ENCODE data around the gene IL22RA2. TPM values are rescaled to one million over a fixed set of nuclear protein-coding genes. Genes with fewer than 3 reads are reported as not detected.

Gene IL22RA2
- total RNA-seq, 8 experiments from 2014 or later, result 0.08 to 0.14 (median 0.14) TPM; not detected in 5

DNA sequence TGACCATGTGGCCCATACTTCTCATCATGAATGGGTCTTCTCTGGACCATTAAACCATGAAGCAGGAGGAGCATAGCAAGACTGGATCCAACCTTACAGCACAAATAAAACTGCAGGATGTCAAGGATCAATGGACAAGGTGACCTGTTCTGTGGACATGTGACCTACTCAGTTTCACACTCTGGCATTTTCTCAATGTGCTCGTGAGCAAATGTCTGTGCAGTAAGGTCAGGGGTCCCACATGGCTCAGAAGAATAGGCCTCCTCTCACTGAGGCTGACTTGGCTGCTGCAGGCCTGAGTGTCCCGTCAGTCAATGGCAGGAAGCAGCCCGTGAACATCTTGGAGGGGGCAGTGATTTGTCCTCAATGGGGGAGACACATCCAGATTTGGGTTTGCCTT, 68.5 kb downstream of the IL22RA2 start:
- Histone ChIP-seq H3K27ac (no peak overlapping the region), H3K4me1 (replicated peaks in 1 of 2) (no peaks in the 10 kb centered on the region), H3K4me3 (no peak overlapping the region)
- in situ Hi-C loops (cut with MboI; ENCODE audit: low pct_unique_long_range_greater_than_20kb in 2 of 9, low sequenced_read_pairs in 9 of 9, unreplicated experiment in 9 of 9), result loop anchor here in 2 of 9 experiments (25.0 kb wide), 1 partner anchor 532 kb away; no protein-coding TSS in a partner anchor
- WGBS, 10 experiments, result 67 to 79% methylated on average over 1 to 3 of the region's 3 CpGs; no CpG with 5 or more reads in 8 of the 10 experiments
- no peak for ATAC-seq (replicated peaks in 6 of 8)

DNA sequence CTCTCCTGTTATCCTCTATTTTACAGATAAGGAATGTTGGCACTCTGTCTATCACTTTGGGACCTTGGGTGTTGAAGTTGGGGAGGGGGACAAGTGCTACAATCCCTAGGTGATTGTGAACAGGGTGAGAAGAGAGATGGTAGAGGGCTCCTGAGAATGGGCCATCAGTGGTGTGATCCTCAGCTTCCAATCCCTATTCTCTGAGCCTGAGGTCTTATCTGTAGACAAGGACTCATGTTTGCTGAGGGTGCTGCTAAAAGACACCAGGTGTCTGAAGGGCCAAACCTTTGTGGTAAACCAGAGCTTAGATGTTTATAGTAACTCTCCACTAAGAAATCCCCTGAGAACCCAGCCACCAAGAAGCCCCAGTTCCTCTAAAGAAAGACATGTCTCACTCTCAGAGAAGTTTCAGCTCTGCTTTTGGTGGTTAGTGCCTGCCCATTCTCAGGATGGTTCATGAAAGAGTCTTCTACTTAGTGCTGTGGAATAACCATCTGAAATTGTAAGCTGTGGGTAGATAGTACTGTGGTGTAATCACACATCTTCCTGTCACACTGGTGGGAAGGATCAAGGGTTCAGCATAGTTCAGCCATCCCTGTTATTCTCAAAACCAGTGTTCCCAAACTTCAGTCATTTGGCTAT, 70.5 kb downstream of the IL22RA2 start:
- Histone ChIP-seq H3K4me1 (replicated peaks in 1 of 2) (no peaks in the 10 kb centered on the region), H3K4me3 (no peak overlapping the region), H3K27ac (no peak overlapping the region)
- ATAC-seq (replicated peaks in 6 of 8), result no peak
- in situ Hi-C loops (cut with MboI; ENCODE audit: low pct_unique_long_range_greater_than_20kb in 2 of 9, low sequenced_read_pairs in 9 of 9, unreplicated experiment in 9 of 9), result loop anchor here in 2 of 9 experiments (25.0 kb wide), 1 partner anchor 534 kb away; no protein-coding TSS in a partner anchor

DNA sequence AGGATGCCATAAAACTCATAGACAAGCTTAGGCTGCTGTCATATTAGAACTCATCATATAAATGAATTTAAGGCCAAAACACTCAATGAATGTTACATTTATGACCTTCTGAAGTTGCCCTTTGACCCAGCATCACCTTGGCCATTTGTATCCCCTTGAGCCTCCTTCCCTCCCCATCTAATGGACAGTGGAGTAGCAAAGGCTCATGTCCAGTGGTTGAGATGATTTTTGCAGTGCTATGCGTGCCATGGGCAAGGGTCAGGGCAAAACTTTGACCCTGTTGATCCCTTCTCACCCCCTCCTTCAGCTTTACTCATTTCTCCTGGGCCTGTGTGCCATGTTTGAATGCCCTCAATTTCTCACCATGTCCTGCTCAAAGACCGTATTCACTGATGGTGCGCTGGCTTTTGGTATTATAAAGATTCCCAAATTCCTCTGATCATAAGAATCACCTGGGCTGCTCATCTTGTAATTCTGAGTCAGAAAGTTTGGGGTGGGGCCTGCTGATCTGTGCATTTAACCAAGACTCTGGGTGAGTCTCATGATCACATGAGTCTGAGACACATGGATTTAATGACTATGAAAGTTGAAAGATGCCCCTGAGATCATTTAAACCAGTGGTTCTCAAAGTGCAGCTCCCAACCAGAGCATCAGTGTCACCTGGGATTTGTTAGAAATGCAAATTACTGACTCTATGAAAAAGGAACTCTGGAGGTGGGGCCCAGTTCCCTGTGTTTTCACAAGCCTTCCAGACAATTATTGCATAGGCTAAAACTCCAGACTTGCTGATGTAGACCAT, 71.2 kb downstream of the IL22RA2 start:
- Histone ChIP-seq H3K4me3 (no peak overlapping the region), H3K27ac (no peak overlapping the region), H3K4me1 (replicated peaks in 1 of 2) (no peaks in the 10 kb centered on the region)
- in situ Hi-C loops (cut with MboI; ENCODE audit: low pct_unique_long_range_greater_than_20kb in 2 of 9, low sequenced_read_pairs in 9 of 9, unreplicated experiment in 9 of 9), result loop anchor here in 2 of 9 experiments (25.0 kb wide), 1 partner anchor 535 kb away; no protein-coding TSS in a partner anchor
- WGBS, 10 experiments, result 11 to 100% (median 76%) methylated on average over 1 to 3 of the region's 3 CpGs; no CpG with 5 or more reads in 3 of the 10 experiments
- peak in 1 of 8 experiments; percentile 54 for ATAC-seq (replicated peaks in 6 of 8)

DNA sequence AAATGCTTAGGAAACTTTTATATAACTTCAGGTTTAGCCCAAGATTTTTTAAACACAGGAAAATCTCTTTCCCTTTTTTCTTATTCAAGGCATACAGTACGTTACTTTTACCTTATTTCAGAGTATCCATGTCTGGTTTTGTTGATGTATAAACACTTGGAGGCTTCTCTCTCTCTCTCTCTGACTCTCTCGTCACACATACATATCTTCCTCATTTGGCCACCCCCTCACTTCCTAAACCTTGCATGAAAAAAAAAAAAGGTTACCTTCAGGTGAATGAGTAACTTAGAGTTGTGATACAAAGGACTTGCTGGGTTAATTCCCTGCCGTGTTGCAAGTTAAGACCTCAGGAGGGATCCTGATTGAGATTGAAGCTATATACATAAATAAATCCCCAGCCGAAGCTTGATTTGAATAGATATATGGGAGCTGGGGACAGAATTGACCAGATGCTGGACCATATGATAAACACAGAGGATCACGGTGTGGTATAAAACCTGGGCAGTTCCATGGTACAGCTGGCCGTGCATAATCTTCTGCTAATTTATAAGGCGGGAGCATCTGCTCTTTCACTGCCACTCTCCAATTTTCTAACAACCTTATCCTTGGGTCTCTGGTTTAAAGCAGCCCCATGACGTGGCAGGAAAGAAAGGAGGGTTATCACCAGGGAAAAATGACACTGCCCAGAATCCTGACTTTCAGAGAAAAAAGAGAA, 73.6 kb downstream of the IL22RA2 start:
- H3K4me3 ChIP-seq, result no peak overlapping the region
- H3K27ac ChIP-seq, result no peak overlapping the region
- 44 to 80% (median 68%) methylated on average over 2 to 7 of the region's 8 CpGs for WGBS, 10 experiments
- no peak for ATAC-seq (replicated peaks in 6 of 8)
- H3K4me1 ChIP-seq (replicated peaks in 1 of 2), result peaks cover 0 to 3% of the 10 kb centered on the region in 2 donors
- in situ Hi-C loops (cut with MboI; ENCODE audit: low pct_unique_long_range_greater_than_20kb in 2 of 9, low sequenced_read_pairs in 9 of 9, unreplicated experiment in 9 of 9), result loop anchor here in 5 of 9 experiments (10.0 to 25.0 kb wide), 3 partner anchors 162 to 545 kb away; no protein-coding TSS in a partner anchor

DNA sequence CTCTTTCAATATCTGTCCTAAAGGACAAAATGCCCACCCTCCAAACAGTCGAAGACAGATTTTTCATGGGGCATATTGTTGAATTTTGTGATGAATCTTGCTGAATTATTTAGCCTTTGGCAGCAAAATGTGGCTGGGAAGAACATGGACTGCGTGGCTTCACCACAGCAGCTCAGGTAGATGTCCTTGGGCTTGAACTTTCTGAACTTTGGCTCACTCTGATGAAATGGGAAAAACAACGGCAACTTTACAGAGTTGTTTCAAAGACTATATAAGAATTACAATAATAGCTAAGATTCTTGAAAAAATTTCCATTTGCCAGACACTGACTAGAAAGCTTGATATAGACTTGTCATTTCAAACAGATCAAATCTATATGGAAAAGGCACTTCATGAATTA, 75.9 kb downstream of the IL22RA2 start:
- H3K4me1 ChIP-seq (replicated peaks in 1 of 2), result peaks cover 0 to 3% of the 10 kb centered on the region in 2 donors
- H3K27ac ChIP-seq, result no peak overlapping the region
- WGBS, 10 experiments, result 40 to 90% (median 56%) methylated on average over 1 to 3 of the region's 3 CpGs; no CpG with 5 or more reads in 1 of the 10 experiments
- no peak overlapping the region for H3K4me3 ChIP-seq
- in situ Hi-C loops (cut with MboI; ENCODE audit: low pct_unique_long_range_greater_than_20kb in 2 of 9, low sequenced_read_pairs in 9 of 9, unreplicated experiment in 9 of 9), result loop anchor here in 4 of 9 experiments (10.0 to 25.0 kb wide), 3 partner anchors 165 to 547 kb away; no protein-coding TSS in a partner anchor
- ATAC-seq (replicated peaks in 6 of 8), result no peak

DNA sequence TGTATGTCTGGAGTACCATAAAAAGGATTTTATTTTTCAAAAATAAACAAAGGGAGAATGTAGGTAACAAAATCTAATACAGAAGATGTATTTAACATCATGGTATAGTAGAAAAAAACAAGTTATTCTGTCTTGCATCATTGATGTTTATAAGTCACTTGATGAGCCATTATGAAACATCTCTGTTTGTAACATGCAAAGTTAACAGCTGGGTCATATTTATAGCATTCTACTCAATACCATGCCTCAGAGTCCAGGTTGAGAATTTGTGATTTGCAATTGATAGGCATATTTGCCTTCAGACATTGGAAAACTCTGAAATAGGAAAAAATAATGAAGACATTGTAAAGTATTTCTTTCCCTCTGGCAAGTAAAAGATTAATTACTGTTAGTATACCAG, 76.4 kb downstream of the IL22RA2 start:
- in situ Hi-C loops (cut with MboI; ENCODE audit: low pct_unique_long_range_greater_than_20kb in 2 of 9, low sequenced_read_pairs in 9 of 9, unreplicated experiment in 9 of 9), result loop anchor here in 4 of 9 experiments (10.0 to 25.0 kb wide), 3 partner anchors 165 to 548 kb away; no protein-coding TSS in a partner anchor
- Histone ChIP-seq H3K4me3 (no peak overlapping the region), H3K4me1 (replicated peaks in 1 of 2) (peaks cover 0 to 3% of the 10 kb centered on the region in 2 donors), H3K27ac (no peak overlapping the region)
- peak in 1 of 8 experiments; percentile 31 for ATAC-seq (replicated peaks in 6 of 8)

DNA sequence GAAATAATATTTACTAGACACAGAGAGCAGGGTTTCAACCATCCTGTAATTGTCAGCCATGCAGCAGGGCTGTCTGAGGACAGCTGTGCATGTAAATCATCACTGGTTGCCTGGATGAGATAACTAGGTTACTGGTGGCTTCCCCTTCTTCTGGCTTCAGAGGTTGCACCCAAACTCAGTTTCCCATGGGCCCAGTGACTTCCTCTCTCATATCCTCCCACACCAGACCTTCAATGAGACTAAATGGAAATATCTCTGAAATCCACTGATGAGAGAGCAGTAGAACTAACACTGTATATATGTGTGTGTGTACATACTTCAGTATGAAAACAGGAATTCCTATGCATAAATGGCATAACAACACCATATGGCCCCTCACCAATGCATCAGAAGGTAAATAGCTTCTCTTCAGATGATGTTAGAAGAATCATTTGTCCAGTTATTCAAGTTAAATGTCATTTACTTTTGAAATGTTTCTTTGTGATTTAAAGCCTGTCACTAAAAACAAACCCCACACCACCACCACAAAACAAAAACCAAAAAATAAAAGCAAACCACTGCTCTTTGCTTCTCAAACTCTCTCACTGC, 77.7 kb downstream of the IL22RA2 start:
- peaks cover 0 to 3% of the 10 kb centered on the region in 2 donors for H3K4me1 ChIP-seq (replicated peaks in 1 of 2)
- ATAC-seq (replicated peaks in 6 of 8), result peak in 1 of 8 experiments; percentile 43
- in situ Hi-C loops (cut with MboI; ENCODE audit: low pct_unique_long_range_greater_than_20kb in 2 of 9, low sequenced_read_pairs in 9 of 9, unreplicated experiment in 9 of 9), result loop anchor here in 4 of 9 experiments (10.0 to 25.0 kb wide), 3 partner anchors 167 to 549 kb away; no protein-coding TSS in a partner anchor
- H3K4me3 ChIP-seq, result no peak overlapping the region
- H3K27ac ChIP-seq, result no peak overlapping the region

DNA sequence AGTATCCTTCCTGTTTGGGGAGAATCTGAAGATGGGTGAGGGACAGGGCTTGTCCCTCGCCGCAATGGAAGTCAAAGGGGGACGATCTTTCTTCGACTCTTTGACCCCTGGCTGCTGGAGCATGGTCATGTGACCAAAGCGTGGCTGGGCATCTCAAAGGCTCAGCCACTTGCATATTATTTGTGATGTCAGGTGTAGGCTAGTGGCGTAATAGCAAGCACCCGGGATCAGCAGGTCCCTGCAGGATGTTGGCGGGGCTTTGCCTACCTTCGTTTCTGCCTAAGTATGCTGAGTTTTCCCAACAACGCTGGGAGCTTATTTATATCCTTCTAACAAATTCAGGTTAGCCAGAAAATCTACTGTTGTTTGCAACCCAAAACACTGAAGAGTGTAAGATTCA, 78.4 kb downstream of the IL22RA2 start:
- no peak for ATAC-seq (replicated peaks in 6 of 8)
- WGBS, 10 experiments, result 60 to 100% (median 81%) methylated on average over 1 to 10 of the region's 10 CpGs; no CpG with 5 or more reads in 2 of the 10 experiments
- in situ Hi-C loops (cut with MboI; ENCODE audit: low pct_unique_long_range_greater_than_20kb in 2 of 9, low sequenced_read_pairs in 9 of 9, unreplicated experiment in 9 of 9), result loop anchor here in 4 of 9 experiments (10.0 to 25.0 kb wide), 3 partner anchors 167 to 550 kb away; no protein-coding TSS in a partner anchor

DNA sequence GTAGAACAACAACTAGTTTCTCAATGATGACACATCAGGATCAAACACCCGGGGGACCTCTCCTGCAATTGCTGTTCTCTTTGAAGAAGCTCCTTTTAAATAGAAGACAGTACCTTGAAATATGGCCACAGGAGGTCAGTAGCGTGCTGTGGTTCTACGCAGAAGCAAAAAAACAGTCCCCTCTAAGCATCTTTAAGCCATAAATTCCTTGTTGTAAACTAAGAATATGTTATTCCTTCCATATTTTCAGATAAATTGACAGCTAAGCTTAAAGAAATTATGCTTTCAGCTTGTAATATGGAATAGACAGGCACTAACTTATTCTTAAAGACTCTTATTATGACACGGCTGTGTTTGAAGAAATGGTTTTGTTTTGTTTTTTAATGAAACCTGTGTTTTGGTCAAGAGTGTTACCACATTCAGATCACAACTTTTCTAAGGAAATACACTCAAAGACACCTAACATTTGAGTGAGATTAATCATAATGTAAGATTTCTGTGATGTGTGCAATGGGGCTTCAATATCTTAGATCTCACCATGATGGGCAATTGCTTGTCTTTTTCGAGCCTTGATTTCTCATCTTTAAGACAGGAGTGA, 78.9 kb downstream of the IL22RA2 start:
- WGBS, 10 experiments, result 5 to 50% (median 33%) methylated on average over 2 to 5 of the region's 5 CpGs; no CpG with 5 or more reads in 2 of the 10 experiments
- H3K4me3 ChIP-seq, result no peak overlapping the region
- peak; percentile 58 to 77 (median 74) for ATAC-seq (replicated peaks in 6 of 8)
- H3K27ac ChIP-seq, result no peak overlapping the region
- peaks cover 0 to 3% of the 10 kb centered on the region in 2 donors for H3K4me1 ChIP-seq (replicated peaks in 1 of 2)
- in situ Hi-C loops (cut with MboI; ENCODE audit: low pct_unique_long_range_greater_than_20kb in 2 of 9, low sequenced_read_pairs in 9 of 9, unreplicated experiment in 9 of 9), result loop anchor here in 4 of 9 experiments (10.0 to 25.0 kb wide), 3 partner anchors 168 to 550 kb away; no protein-coding TSS in a partner anchor

More for the DNA sequence above, 78.4 kb downstream of the IL22RA2 start:
- peaks cover 0 to 3% of the 10 kb centered on the region in 2 donors for H3K4me1 ChIP-seq (replicated peaks in 1 of 2)
- H3K27ac ChIP-seq, result no peak overlapping the region
- H3K4me3 ChIP-seq, result no peak overlapping the region

Measured in motor neuron (in vitro differentiated cells).